GM21360 (cell line): ENCODE data around the gene CTSS.
A peak's percentile ranks its signal among the peaks of the same experiment; 100 is the strongest.

Experiments used
- ATAC-seq: cut with Tn5 transposase; IDR thresholded peaks from one replicate; pipeline ENCODE4 v1.9.1; 2021; ENCODE audit warnings: mild to moderate bottlenecking, moderate library complexity; ENCODE audit not compliant: unreplicated experiment

Gene CTSS

GRCh38 chr1:150706091-150706490 is 59.5 kb downstream of the CTSS start:
- ATAC-seq = no peak

GRCh38 chr1:150703427-150703826 is 62.2 kb downstream of the CTSS start:
- no peak for ATAC-seq

GRCh38 chr1:150696995-150697927 is 68.3 kb downstream of the CTSS start, which contains the start of gene GOLPH3L:
TSS of gene GOLPH3L (minus strand) at chr1:150697154. CDS start at chr1:150694838, 2,316 bp downstream.
- peak; percentile 96 for ATAC-seq

- ATAC-seq = no peak
These were observed 69.0 kb downstream of the CTSS start for GRCh38 chr1:150696590-150696989.

GRCh38 chr1:150696162-150696561 is 69.4 kb downstream of the CTSS start:
- ATAC-seq = no peak

- no peak for ATAC-seq
These were observed 70.0 kb downstream of the CTSS start for GRCh38 chr1:150695561-150695960.

- ATAC-seq = no peak
These were observed 72.9 kb downstream of the CTSS start for GRCh38 chr1:150692720-150693119.

- no peak for ATAC-seq
These were observed 76.8 kb downstream of the CTSS start for GRCh38 chr1:150688763-150689162.

- no peak for ATAC-seq
These were observed 79.3 kb downstream of the CTSS start for GRCh38 chr1:150686275-150686674.

- ATAC-seq = no peak
These were observed 81.7 kb downstream of the CTSS start for GRCh38 chr1:150683914-150684313.
